NCI-H1417 treated with DMSO at 0.1 percent for 48 hours (cell line): Measurements from ENCODE around the gene PRKN.

ENCODE experiments used
- DNase-seq: peaks from one replicate; lab custom pipeline; 2025; lab: John Stamatoyannopoulos, UW

PRKN gene

DNA sequence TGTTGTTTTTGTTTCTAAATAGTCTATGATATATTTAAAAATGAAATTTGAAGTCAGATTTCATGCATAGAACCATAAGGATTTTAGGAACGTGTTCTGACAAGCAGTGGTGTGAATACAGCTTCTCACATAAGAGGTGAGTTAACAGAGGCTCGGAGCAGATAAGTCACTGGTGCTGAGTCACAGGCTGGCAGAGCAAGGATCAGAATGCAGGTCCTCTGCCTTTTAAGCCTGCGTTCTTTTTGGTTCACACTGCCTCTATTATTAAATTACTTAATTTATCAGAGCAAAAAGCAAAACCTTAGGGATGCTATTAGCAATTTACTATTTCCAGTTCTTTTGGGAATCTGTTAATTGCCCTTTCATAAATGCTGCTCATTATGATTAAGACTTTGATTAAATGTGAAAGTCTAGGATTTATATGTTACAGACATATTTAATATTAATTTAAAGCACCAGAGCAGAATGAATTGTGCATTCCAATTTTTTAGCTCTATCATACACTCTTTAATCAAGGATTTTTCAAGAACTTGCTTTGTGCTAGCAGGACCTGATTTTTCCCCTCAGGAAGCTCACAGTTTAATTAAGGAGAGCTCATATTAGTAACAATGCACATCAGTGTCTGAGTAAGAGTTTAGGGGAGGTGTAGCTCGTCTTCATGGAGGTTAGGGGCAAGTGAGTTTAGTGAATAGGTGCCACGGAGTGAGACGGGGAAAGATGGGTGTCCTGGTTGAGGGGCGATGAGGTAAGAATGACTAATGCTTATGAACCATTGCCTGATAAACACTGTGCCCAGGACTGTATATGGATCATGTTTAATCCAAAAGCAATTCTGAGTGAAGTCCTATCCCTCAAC lies 1241.0 kb downstream of the PRKN start:
- no peak for DNase-seq

DNA sequence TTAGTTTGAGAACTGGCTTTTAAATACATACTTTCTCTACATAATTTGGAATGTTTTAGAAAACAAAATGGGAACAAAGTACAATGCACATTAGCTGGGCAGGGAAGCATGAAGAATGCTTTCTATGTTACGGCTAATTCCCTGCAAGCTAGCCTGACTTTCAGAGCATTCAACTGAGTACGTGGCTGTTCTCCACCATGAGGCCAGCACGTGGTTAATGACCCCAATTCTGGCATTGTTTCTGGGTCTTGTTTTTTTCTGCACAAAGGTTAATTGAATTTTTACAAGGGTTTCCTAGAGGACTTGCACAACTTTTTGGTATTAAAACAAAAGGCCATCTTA lies 1245.1 kb downstream of the PRKN start:
- DNase-seq, result no peak

DNA sequence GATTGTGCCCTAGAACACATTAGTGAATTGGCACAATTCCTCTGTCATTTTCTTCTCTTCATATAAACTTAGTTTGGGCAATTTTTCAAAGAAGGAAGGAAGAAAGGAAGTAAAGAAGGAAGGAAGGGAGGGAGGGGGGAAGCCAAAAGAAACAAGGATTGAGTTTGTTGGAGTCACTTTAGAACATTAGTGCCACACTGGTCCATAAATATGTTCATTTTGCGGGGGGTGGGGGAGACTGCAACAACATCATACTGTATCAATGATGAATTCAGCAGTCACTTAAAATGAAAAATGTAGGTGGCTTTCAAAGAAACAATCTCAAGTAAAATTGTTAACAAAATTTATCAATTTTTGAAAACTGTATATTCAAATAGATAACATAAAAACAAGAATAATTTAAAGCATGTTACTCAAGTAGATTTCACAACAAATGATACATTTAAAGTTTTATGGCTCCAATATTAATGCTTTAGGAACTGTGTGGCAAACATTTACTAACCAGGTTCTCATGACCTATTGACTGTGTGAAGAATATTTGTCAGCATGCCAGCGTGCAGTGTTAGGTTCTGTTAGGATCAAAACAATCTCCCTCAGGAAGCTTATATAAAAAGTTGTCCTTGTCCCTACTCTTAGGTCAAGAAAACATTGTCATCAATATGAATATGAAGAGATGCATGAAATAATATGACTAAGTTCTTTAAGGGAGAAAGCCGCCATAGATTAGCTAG lies 1245.6 kb downstream of the PRKN start:
- DNase-seq, result no peak

DNA sequence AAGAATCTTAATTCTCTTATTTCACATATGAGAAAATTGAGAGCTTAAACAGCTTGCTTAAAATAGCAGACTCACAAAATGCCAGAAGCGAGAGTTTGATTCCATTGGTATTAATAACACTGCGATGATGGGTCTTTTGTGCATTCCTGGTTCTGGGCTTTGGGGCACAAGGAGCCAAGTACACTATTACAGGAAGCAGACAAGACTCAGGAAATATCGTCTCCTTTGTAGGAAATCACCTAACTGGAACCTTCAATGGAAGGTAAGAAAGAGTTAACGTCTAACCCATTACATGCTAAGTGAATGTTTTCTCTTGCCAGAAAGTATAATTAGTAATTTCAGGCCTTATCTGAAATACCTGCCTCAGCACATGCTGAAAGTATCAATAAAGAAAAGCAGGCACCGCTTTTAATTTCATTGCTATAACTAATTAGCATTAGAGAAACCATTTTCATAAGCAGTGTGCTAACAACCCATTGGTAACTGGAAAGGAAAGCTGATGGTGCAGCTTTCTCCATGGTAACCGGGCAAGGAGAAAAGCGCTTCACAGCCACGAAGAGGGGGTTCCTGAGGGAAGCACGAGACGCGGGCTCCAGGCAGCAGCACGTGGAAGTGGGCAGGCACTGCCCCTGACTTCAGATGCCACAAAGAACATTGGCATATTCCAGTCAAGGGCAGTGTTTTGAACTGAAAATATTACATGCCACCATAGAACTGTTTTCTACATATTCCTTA lies 1247.0 kb downstream of the PRKN start:
- no peak for DNase-seq

DNA sequence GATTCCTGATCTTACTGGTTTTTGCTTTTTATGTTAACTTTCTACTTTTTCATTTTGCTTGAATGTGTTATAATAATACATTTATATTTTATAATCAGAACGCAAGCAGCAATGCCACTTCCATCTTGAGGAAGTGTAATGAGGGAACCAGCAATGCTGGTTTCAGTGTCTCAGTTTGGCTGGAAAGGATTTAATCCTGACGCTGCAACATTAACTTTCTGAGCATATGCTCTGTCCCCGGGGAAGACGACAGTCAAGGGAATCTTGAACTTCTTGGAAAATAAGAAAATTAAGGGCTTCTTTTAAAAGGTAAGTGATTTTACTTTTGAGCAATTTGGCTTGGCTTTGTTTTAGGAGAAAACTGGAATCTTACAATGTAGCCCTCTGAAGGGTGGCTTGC lies 1248.2 kb downstream of the PRKN start:
- no peak for DNase-seq

DNA sequence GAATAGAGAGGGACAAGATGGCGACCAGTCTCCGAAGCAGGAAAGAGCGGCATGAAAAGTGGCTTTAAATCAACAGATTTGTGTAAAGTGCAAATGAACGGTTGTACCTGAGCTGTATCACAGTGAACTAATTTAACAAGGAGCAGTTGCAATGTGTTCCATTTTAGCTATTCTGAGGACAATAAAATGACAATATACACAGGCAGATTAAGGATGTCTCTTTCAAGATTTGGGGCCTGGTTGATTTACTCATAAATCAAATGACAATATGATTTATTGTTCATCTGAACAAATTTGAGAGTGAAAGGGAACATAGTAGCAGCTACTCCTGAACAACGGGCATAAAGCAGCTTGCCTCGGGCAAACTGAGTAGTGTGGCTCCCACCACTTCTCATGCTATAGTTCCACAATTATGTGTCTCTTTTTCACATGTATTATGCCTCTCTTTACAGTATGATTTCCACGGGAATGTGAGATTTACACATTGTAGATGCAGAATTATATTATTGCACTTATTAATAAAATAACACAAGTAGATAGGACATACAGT lies 1249.6 kb downstream of the PRKN start:
- DNase-seq, result no peak

DNA sequence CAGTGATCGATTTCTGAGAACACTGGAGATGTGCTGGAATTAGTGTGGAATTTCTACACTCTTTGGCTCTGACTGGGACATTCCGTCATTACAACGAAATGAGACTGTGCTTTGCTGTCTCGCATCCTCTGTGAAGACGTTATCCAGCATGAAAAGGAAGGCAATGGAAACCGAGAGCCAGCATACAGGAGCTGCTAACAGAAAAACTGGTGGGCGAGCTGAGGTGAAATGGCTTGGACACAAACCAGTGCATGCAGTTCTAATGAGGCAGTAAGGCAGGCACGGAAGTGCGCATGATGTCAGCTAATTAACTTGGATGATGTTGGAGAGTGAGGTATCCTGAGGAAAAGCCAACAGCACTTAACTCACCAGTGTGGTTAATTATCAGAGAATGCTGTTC lies 1250.9 kb downstream of the PRKN start:
- DNase-seq, result no peak

DNA sequence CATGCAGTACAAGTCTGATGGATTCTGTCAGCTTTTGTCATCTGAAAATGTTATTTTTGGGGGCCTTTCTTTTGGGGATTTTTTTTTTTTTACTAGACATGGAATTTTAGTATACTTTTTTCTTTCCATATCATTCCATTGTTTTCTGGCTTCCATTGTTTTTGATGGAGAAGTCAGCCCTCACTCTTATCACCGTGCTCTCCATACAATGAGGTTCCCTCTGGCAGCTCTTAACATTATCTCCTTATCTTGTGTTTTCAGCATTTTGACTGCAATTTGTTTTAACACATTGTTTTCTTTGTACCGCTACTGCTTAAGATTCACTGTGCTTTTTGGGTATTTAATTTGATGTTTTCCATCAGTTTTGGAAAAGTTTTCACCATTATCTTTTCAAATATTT lies 1262.2 kb downstream of the PRKN start:
- no peak for DNase-seq

DNA sequence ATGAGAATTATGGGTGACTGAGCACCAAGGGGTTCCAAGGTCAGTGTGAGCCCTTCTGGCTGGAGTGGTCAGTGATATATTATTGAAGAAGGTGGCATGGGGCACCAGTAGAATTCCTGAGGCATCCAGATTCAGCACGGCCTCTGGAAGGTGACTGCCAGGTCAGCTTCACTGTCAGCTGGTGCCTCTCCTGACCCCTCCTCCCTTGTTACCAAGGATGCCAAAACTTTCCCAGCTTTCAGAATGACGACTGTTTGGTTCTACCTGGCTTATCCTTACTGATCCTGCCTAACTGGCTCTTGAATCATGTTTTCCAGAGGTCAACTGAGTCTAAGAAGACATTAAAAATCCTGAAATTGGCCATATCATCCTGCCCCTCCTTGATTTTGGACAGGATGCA lies 1264.5 kb downstream of the PRKN start:
- no peak for DNase-seq

DNA sequence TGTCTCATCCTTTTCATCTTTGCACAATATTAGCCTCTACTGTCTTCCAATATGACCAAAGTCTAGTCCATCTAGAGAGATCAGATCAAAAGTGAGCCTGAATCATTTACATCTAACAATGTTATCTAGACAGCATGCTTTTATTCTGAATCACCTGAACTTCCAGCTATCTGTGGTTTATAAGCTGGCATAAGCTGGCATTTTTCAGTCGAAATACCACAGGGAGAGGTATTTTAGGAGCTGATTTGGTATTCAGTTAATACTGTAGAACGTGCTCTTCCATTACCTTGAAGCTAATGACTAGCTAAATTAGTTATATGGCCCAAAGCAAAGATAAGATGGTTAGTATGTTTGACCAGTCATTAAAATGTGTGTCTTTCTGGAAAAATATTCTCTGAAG lies 1265.4 kb downstream of the PRKN start:
- no peak for DNase-seq

DNA sequence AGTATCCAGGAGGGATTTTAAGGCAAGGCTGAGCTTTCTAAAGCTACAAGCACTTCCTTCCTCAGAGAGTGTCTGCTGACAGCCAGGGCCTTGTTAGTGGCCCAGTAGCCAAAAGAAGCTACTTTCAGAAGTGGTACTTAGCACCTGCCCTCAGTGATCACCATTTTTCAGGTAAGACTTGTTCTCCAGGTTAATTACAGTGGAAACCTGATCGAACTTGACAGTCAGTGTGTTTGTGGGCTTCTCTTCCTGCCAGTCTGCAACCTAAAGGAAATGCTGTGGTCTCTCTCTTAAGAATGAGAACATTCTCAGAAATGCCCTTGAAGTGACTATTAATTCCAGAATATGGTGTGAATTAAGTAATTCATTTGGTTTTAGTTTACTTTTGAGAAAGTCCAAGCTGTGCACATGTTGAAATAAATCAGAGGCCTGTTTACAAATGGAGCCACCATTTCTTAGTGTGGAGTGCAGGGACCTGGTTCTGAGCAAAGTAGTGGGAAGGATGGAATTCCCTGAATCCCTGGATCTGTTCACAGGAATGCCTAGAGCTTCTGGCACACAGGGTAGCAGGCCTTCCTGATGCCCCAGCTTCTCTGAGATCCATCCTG lies 1268.5 kb downstream of the PRKN start:
- DNase-seq, result no peak

DNA sequence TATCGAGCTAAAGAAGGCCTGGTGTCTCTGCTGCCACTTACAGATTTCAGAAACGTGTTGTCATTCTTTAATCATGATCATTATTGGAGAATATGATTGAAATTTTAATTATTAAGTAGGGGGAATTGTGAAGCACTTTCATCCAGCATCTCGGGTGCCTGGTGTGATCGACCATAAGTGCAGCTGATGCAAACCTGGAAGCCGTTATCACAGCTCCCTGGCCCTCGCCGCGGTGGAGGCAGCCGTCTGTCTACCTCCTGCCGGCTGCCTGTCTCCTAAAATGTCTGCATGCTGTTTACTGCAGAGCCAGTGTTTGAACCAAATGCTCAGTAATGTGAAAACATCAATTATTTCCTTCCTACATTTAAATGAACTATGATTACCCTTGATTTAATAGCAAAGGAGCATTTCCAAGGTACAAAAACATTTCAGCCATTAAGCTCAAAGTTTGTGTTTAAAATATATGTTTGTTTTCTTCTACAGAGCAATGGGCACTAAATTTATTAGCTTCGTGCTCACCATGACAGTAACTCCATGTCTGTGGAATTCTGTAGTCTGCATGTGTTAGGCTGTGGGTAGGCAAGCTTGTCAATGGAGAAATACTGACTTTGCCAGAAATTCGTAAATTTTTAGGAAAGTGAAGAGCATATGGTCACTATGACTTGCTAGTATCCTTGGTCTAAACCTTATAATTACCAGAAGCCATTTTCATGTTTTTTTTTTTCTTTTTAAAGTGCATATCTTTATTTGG lies 1269.2 kb downstream of the PRKN start:
- DNase-seq, result peak; percentile 43

DNA sequence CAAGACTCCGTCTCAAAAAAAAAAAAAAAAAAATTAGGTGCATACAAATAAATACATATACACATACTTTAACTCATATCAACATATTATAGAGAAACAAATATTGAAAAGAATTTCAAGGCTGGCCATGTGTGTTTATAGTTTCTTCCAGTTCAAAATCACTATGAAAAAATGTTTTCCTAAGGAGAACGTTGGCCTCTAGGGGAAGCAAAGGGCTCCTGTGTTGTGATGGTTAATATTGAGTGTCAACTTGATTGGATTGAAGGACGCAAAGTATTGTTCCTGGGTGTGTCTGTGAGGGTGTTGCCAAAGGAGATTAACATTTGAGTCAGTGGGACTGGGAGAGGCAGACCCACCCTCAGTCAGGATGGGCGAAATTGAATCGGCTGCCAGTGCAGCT lies 1271.7 kb downstream of the PRKN start:
- DNase-seq, result no peak

DNA sequence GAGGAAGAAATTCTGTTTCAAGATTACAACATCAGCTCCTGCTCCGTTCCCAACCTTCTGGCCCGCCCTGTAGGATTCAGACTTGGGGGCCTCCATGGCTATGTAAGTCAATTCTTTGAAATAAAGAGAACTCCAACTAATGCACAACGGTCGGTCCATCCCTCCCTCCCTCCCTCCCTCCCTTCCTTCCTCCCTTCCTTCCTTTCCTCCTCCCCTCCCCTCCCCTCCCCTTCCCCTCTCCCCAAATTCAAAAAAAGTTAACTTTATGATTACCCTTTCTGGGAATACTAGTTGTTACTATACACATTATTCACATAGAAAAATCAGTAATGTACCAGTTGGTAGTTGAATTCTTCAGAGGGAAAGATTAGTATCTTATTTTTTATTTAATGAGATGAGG lies 1274.0 kb downstream of the PRKN start:
- DNase-seq, result no peak

DNA sequence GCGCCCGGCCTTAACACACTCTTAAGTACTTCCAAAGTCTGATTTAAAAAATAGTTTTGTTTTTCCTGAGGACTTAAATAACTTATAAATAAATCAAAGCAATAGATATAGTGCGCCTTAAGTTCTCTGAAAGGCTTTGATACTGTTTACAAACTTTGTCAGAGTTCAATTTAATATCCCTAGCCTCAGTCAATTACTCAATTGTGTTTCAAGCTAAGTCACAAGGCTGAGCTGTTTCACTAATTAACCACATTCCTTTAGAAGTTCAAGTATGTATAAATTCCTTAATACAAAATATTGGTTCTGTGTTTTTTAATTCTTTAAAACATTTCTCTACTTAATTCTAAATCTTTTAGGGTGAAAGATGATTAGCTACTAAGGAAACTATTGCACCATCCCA lies 1275.3 kb downstream of the PRKN start:
- no peak for DNase-seq

DNA sequence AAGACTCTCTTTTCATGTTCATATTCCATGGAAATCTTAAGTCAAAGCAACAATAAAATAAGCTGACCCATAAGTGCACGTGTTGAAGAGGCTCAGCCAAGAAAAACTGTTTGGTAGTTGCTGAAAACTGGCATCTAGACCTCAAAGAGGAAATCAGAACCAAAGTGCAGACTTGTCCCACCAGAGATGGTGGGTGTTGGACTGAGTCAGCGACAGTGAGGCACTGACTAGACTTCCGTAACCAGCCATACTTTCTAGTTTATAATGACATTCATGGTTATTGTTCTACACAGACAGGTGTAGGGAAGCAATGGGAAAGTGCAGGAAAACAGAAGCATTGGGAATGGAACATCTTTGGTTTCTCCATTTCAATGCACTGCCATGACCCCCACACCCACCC lies 1278.0 kb downstream of the PRKN start:
- no peak for DNase-seq

DNA sequence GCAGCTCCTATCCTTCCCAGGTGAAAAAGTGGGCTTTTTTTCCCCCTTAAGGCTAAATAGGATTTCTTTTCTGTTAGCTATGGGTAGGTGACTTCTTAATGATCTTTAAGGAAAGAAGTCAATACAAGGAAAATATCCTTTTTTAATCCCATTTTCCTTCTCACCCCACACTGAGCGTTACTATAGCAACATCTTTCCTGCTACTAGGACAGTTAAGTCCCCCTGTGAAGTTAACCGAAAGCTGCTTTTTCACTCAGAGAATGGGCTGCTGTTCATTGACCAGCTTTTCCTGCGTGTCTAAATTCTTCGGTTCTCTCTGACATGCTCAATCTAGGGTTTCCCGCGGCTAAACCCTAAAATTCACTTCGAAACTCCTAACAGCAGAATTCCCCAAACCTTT lies 1280.6 kb downstream of the PRKN start:
- DNase-seq, result no peak

DNA sequence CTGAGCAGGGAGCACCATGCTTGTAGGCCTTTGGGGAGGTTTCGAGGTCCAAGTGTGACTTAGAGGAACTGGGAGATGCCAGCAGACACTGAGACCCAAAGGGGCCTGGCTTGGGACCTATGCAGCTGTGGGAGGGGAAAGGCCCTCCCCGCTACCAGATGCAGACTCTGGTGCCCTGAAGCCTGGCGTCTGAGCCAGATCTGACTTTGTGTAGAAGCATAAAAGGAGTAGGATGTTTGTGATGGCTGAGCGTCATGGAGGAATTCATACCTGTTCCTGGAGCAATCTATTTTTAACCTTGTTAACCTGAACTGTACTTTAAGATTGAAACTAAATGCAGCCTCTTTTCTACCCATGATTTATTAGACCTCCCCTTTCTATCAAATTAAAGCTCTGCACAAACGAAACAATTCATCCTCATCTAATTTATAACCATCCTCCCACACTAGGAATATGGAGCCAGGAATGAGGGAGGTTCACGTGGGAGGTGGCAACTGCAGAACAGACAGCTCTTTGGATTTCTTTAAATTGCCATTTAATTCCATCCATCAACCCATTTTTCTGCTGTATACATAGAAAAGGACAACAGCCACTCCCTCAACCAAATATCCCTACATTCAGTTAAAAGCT lies 1281.2 kb downstream of the PRKN start:
- DNase-seq, result no peak

DNA sequence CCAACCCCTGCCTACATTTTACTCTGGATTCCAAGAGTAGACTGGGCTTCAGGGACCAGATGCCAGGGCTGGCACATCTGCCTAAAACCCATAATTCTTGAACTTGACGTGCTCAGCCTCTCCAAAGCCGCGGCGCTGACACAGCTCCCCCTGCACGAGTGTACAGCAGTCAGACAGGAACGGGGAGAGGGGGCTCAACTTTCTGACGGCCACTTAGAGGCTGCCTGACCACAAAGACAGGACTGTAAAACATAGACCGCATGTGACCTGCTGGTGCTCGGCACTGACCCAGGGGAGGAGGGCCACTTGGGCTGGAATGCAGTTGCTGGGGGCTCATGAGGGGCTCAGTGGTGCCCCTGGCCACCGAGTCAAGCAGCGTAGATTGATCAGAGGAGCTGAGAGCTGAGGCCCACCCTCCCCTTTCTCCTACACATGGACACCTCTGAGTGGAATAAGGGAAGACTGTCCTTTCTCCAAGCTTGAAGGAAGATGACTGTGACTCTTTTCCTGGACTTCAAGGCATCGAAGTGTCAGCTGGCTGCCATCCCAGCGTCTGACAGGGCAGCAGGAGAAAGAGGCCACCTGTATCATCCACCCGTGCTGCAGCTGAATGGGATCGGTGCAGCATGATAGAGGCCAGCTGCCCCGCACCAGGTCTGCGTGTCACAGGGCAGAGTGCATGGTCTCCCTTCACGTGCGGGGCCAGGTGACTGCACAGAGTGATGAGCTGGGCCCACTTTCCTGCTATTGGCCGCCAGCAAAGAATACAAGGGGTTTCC lies 1282.4 kb downstream of the PRKN start:
- no peak for DNase-seq

DNA sequence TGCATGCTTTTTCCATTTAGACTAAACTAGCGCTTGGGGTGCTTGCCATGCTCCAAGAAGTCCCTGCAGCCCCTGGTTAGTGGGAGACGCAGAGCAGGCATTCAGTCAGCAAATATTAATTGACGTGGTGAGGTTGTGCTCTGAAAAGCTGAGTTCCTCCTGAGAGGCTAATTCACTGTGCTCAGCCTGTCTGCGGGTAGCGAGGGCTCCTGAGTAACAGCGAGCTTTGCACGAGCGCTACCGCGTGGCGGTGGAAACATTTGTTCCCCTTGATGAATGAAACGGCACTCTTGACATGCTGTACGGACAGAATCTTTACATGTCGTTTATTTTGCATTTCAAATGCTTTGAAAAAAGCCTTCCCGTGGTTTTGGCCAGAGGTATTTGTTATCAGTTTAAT lies 1283.1 kb downstream of the PRKN start:
- no peak for DNase-seq
